SK-N-SH (cell line): ENCODE results near the gene CASP5. TPM values are rescaled to one million over a fixed set of nuclear protein-coding genes. Genes with fewer than 3 reads are reported as not detected.

Source experiments
- CTCF ChIA-PET: fragments of 300-600, 350-600 bp; formaldehyde crosslinking; extraction: SDS; loops from one replicate; lab custom pipeline; 2021; lab: Yijun Ruan, JAX
- POLR2A ChIA-PET: fragments of 350-600 bp; sonication (Branson Sonifier 250); formaldehyde crosslinking; extraction: SDS; loops from one replicate; lab custom pipeline; 2020; ENCODE audit warnings: antibody characterized with exemption, inconsistent platforms; lab: Yijun Ruan, JAX
- DNase-seq: peaks from one replicate; pipeline ENCODE4 v3.0.0; 2012
- H2AFZ ChIP-seq: fragments of 200-600 bp; sonication (generic); 2 replicates; pipeline ENCODE4 v1.8.1; 2016; ENCODE audit warnings: antibody characterized with exemption, mild to moderate bottlenecking, low read depth
- H3F3A ChIP-seq: fragments of 200-600 bp; sonication (generic); replicated peaks from 2 replicates; pipeline ENCODE3; 2016; ENCODE audit warnings: antibody characterized with exemption, mild to moderate bottlenecking; ENCODE audit not compliant: insufficient read depth
- H3K27ac ChIP-seq, 2 experiments: fragments of 200-500 bp in 1 of 2; fragments of 200-600 bp in 1 of 2; sonication (Bioruptor generic) in 1 of 2; sonication (generic), shearing (Covaris generic) in 1 of 2; 2 replicates each; pipeline versions ENCODE4 v1.5.1 to v1.6.1; 2014 to 2016; ENCODE audit warnings: low read depth in 2 of 2, inconsistent platforms in 1 of 2, low read length in 1 of 2, mild to moderate bottlenecking in 1 of 2, mixed read lengths in 1 of 2
- H3K27me3 ChIP-seq: fragments of 200-600 bp; sonication (generic), shearing (Covaris generic); 2 replicates; pipeline ENCODE4 v1.6.1; 2016; ENCODE audit warnings: mixed run types; ENCODE audit not compliant: insufficient read depth
- H3K36me3 ChIP-seq, 2 experiments: fragments of 200-500 bp in 1 of 2; fragments of 200-600 bp in 1 of 2; sonication (Bioruptor generic) in 1 of 2; sonication (generic) in 1 of 2; replicated peaks in 1 of 2; 2 replicates each; pipeline versions ENCODE3 to v1.5.1; 2014 to 2016; ENCODE audit warnings: low read length in 1 of 2, mild to moderate bottlenecking in 1 of 2; ENCODE audit not compliant: insufficient read depth in 2 of 2, control insufficient read depth in 1 of 2
- H3K4me1 ChIP-seq, 2 experiments: fragments of 200-500 bp in 1 of 2; fragments of 200-600 bp in 1 of 2; sonication (Bioruptor generic) in 1 of 2; sonication (generic), shearing (Covaris generic) in 1 of 2; 2 replicates each; pipeline versions ENCODE4 v1.5.1 to v1.6.1; 2014 to 2016; ENCODE audit warnings: low read depth in 1 of 2, low read length in 1 of 2, mixed run types in 1 of 2; ENCODE audit not compliant: insufficient read depth in 2 of 2, control insufficient read depth in 1 of 2
- H3K4me2 ChIP-seq: fragments of 200-600 bp; sonication (generic), shearing (Covaris generic); 2 replicates; pipeline ENCODE4 v1.6.1; 2017; ENCODE audit warnings: mixed run types
- H3K4me3 ChIP-seq, 2 experiments: fragments of 200-500 bp in 1 of 2; fragments of 200-600 bp in 1 of 2; sonication (Bioruptor generic) in 1 of 2; sonication (generic), shearing (Covaris generic) in 1 of 2; 2 replicates each; pipeline versions ENCODE4 v1.5.1 to v1.8.1; 2014 to 2016; ENCODE audit warnings: low read depth in 2 of 2, inconsistent platforms in 1 of 2, low read length in 1 of 2, mild to moderate bottlenecking in 1 of 2, mixed read lengths in 1 of 2, moderate library complexity in 1 of 2
- H3K79me2 ChIP-seq: fragments of 200-600 bp; sonication (generic); 2 replicates; pipeline ENCODE4 v1.8.1; 2017; ENCODE audit warnings: mild to moderate bottlenecking; ENCODE audit not compliant: insufficient read depth
- H3K9ac ChIP-seq: fragments of 200-600 bp; sonication (generic); 2 replicates; pipeline ENCODE4 v1.6.1; 2017; ENCODE audit warnings: mixed run types
- H3K9me2 ChIP-seq: fragments of 200-600 bp; sonication (generic); 2 replicates; pipeline ENCODE4 v1.6.1; 2017; ENCODE audit warnings: mixed run types
- H3K9me3 ChIP-seq: fragments of 200-600 bp; sonication (generic); 2 replicates; pipeline ENCODE4 v1.6.1; 2017; ENCODE audit warnings: mixed run types, mild to moderate bottlenecking, moderate library complexity
- H4K20me1 ChIP-seq: fragments of 200-600 bp; sonication (generic); 2 replicates; pipeline ENCODE4 v1.6.1; 2017; ENCODE audit warnings: mild to moderate bottlenecking, mixed run types; ENCODE audit not compliant: insufficient read depth
- CHD2 ChIP-seq: fragments of 150-350 bp; IDR thresholded peaks from 2 replicates; pipeline ENCODE4 v1.6.1; 2018; ENCODE audit warnings: low read length; ENCODE audit not compliant: partially characterized antibody
- EP300 ChIP-seq, 2 experiments: IDR thresholded peaks; 2 replicates each; pipeline versions ENCODE4 v1.4.0 to v1.6.1; 2012; ENCODE audit warnings: borderline replicate concordance in 1 of 2, low read depth in 1 of 2, low read length in 1 of 2
- FOSL2 ChIP-seq: IDR thresholded peaks from 2 replicates; pipeline ENCODE4 v1.4.0; 2012; ENCODE audit warnings: low read depth, mild to moderate bottlenecking, moderate library complexity, borderline replicate concordance
- GABPA ChIP-seq: IDR thresholded peaks from 2 replicates; pipeline ENCODE4 v1.4.0; 2012; ENCODE audit warnings: low read depth, mild to moderate bottlenecking
- GATA2 ChIP-seq: sonication (generic); formaldehyde crosslinking; IDR thresholded peaks from 2 replicates; pipeline ENCODE4 v1.5.0; 2020; ENCODE audit warnings: mild to moderate bottlenecking, missing genetic modification reagents
- JUND ChIP-seq: IDR thresholded peaks from 2 replicates; pipeline ENCODE4 v1.4.0; 2012
- MEF2A ChIP-seq: IDR thresholded peaks from 2 replicates; pipeline ENCODE4 v1.4.0; 2012; ENCODE audit warnings: low read depth, borderline replicate concordance
- NRF1 ChIP-seq: IDR thresholded peaks from 2 replicates; pipeline ENCODE4 v1.6.1; 2012; ENCODE audit warnings: low read depth, mild to moderate bottlenecking, low read length
- POLR2AphosphoS5 ChIP-seq: IDR thresholded peaks from 2 replicates; pipeline ENCODE4 v1.6.1; 2012; ENCODE audit warnings: low read depth, low read length
- RAD21 ChIP-seq: IDR thresholded peaks from 2 replicates; pipeline ENCODE4 v1.6.1; 2012; ENCODE audit warnings: mild to moderate bottlenecking, low read length
- RXRA ChIP-seq: IDR thresholded peaks from 2 replicates; pipeline ENCODE4 v1.4.0; 2012; ENCODE audit warnings: low read depth, mild to moderate bottlenecking, borderline replicate concordance
- SIN3A ChIP-seq: IDR thresholded peaks from 2 replicates; pipeline ENCODE4 v1.6.1; 2012; ENCODE audit warnings: low read depth, mild to moderate bottlenecking, low read length, moderate library complexity, borderline replicate concordance
- TAF1 ChIP-seq: IDR thresholded peaks from 2 replicates; pipeline ENCODE4 v1.6.1; 2012; ENCODE audit warnings: low read depth, mild to moderate bottlenecking, low read length, moderate library complexity, borderline replicate concordance
- YY1 ChIP-seq: IDR thresholded peaks from 2 replicates; pipeline ENCODE4 v1.4.0; 2012; ENCODE audit warnings: low read depth, mild to moderate bottlenecking
- WGBS: methylation state at CpG from one replicate; pipeline ENCODE4 v1.1.6; 2017; ENCODE audit warnings: low lambda C conversion rate; 5-methylcytosine and 5-hydroxymethylcytosine counted together
- polyA plus RNA-seq, 3 experiments: library from polyadenylated mRNA; depleted of rRNA; stranded (reverse); fragments of >200 nt; gene quantifications; 2 replicates each; pipeline ENCODE4 v1.2.3, GENCODE V29; 2012
- TF ChIP-seq, protein P1 (sequence below): IDR thresholded peaks from 2 replicates; pipeline ENCODE4 v1.4.0; 2012; ENCODE audit warnings: low read depth, borderline replicate concordance
- TF ChIP-seq, protein P2 (sequence below): IDR thresholded peaks from 2 replicates; pipeline ENCODE4; 2012
- TF ChIP-seq, protein P3 (sequence below): IDR thresholded peaks from 2 replicates; pipeline ENCODE4 v1.4.0; 2012; ENCODE audit warnings: low read depth, borderline replicate concordance

Gene CASP5
- polyA plus RNA-seq, 1 of the 3 experiments (the other 2 are of a cell fraction), result not detected

DNA sequence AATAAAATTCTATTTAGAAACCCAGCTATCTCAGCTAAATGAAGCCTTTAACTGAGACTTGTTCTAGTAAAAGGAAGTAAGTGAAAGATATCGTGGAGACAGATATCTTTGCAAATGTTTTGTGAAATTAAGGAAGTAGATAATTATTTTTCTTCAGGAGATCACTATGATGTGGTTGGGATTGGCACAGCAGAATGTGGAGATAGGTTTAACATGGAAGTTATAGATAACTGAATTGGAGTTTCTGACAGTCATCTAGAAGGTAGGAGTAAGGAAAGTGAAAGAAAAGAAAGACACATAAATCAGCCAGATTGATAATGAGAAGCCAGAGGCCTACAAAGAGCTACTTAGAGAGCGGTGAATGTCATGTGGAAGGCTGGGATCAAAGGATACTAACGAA, 4.7 kb upstream of the CASP5 start:
- Histone ChIP-seq H3F3A (no peaks in the 10 kb centered on the region), H3K27me3 (no peaks in the 10 kb centered on the region), H3K27ac (no peak overlapping the region), H2AFZ (no peak overlapping the region), H3K4me3 (no peak overlapping the region), H4K20me1 (no peaks in the 10 kb centered on the region), H3K4me2 (no peak overlapping the region), H3K36me3 (no peaks in the 10 kb centered on the region), H3K4me1 (no peaks in the 10 kb centered on the region), H3K9me3 (no peaks in the 10 kb centered on the region), H3K9ac (no peak overlapping the region), H3K79me2 (no peaks in the 10 kb centered on the region), H3K9me2 (no peaks in the 10 kb centered on the region)
- TF ChIP-seq POLR2AphosphoS5, result no peak
- no peak for TF ChIP-seq NRF1
- no peak for TF ChIP-seq GATA2 (CRISPR knock-in tag)
- no peak for TF ChIP-seq GABPA
- no peak for TF ChIP-seq CHD2
- TF ChIP-seq, protein P1, sequence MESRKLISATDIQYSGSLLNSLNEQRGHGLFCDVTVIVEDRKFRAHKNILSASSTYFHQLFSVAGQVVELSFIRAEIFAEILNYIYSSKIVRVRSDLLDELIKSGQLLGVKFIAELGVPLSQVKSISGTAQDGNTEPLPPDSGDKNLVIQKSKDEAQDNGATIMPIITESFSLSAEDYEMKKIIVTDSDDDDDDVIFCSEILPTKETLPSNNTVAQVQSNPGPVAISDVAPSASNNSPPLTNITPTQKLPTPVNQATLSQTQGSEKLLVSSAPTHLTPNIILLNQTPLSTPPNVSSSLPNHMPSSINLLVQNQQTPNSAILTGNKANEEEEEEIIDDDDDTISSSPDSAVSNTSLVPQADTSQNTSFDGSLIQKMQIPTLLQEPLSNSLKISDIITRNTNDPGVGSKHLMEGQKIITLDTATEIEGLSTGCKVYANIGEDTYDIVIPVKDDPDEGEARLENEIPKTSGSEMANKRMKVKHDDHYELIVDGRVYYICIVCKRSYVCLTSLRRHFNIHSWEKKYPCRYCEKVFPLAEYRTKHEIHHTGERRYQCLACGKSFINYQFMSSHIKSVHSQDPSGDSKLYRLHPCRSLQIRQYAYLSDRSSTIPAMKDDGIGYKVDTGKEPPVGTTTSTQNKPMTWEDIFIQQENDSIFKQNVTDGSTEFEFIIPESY, result no peak
- no peak for TF ChIP-seq SIN3A
- TF ChIP-seq MEF2A, result no peak
- no peak for TF ChIP-seq TAF1
- TF ChIP-seq RXRA, result no peak
- TF ChIP-seq EP300 (IDR thresholded peaks at IDR 0.05; ENCODE audit: borderline replicate concordance in 1 of 2, low read depth in 1 of 2, low read length in 1 of 2), result no peak
- TF ChIP-seq, protein P2, sequence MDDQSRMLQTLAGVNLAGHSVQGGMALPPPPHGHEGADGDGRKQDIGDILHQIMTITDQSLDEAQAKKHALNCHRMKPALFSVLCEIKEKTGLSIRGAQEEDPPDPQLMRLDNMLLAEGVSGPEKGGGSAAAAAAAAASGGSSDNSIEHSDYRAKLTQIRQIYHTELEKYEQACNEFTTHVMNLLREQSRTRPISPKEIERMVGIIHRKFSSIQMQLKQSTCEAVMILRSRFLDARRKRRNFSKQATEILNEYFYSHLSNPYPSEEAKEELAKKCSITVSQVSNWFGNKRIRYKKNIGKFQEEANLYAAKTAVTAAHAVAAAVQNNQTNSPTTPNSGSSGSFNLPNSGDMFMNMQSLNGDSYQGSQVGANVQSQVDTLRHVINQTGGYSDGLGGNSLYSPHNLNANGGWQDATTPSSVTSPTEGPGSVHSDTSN, result no peak
- TF ChIP-seq RAD21, result no peak
- TF ChIP-seq, protein P3, sequence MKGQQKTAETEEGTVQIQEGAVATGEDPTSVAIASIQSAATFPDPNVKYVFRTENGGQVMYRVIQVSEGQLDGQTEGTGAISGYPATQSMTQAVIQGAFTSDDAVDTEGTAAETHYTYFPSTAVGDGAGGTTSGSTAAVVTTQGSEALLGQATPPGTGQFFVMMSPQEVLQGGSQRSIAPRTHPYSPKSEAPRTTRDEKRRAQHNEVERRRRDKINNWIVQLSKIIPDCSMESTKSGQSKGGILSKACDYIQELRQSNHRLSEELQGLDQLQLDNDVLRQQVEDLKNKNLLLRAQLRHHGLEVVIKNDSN, result no peak
- no peak for TF ChIP-seq YY1
- no peak for TF ChIP-seq JUND
- no peak for TF ChIP-seq FOSL2
- 67% methylated on average over 3 of the region's 3 CpGs for WGBS
- no peak for DNase-seq
- ChIA-PET POLR2A (no interaction called here), CTCF (interaction anchor here (0.6 kb wide), 1 partner anchor 363 kb away, joined by 3 read pairs; no protein-coding TSS in a partner anchor)
